ENCODE results near the gene CYBA.
"Not testable (repeated sequence)": the region's sequence is repeated elsewhere in the genome, so short reads cannot be mapped to it uniquely, and the experiment has no call there.

The CYBA gene

GRCh38 chr16:88686439-88687253, 35.8 kb upstream of the CYBA start, which contains the start of gene SNAI3:
SNAI3 (minus strand) TSS chr16:88686507; CDS start chr16:88686406, 101 bp downstream.
- DNase-seq (ENCODE audit: low spot score), result peak; percentile 99

GRCh38 chr16:88686062-88686438, 35.2 kb upstream of the CYBA start:
- DNase-seq (ENCODE audit: low spot score), result no peak

GRCh38 chr16:88685156-88686061, 34.6 kb upstream of the CYBA start:
- DNase-seq (ENCODE audit: low spot score), result peak; percentile 73

- no peak for DNase-seq (ENCODE audit: low spot score)
Measured at GRCh38 chr16:88684569-88685155, 33.8 kb upstream of the CYBA start.

GRCh38 chr16:88681709-88682451, 31.0 kb upstream of the CYBA start:
- DNase-seq (ENCODE audit: low spot score), result no peak

GRCh38 chr16:88681084-88681680, 30.3 kb upstream of the CYBA start:
- DNase-seq (ENCODE audit: low spot score), result peak; percentile 85

GRCh38 chr16:88680554-88681083, 29.8 kb upstream of the CYBA start:
- no peak for DNase-seq (ENCODE audit: low spot score)

- DNase-seq (ENCODE audit: low spot score), result peak; percentile 53
Measured at GRCh38 chr16:88678224-88678979, 27.5 kb upstream of the CYBA start.

GRCh38 chr16:88677721-88678120, 26.9 kb upstream of the CYBA start:
- DNase-seq (ENCODE audit: low spot score), result no peak

GRCh38 chr16:88676502-88677242, 25.8 kb upstream of the CYBA start:
- DNase-seq (ENCODE audit: low spot score), result no peak

- DNase-seq (ENCODE audit: low spot score), result no peak
Measured at GRCh38 chr16:88673716-88674379, 23.0 kb upstream of the CYBA start.

- DNase-seq (ENCODE audit: low spot score), result peak; percentile 80
Measured at GRCh38 chr16:88672776-88673175, 21.9 kb upstream of the CYBA start.

GRCh38 chr16:88671806-88672205, 21.0 kb upstream of the CYBA start:
- DNase-seq (ENCODE audit: low spot score), result no peak

GRCh38 chr16:88669980-88670379, 19.1 kb upstream of the CYBA start:
- DNase-seq (ENCODE audit: low spot score), result no peak

GRCh38 chr16:88669493-88669892, 18.6 kb upstream of the CYBA start:
- DNase-seq (ENCODE audit: low spot score), result not testable (repeated sequence)

GRCh38 chr16:88667461-88667860, 16.6 kb upstream of the CYBA start:
- no peak for DNase-seq (ENCODE audit: low spot score)

GRCh38 chr16:88665570-88665969, 14.7 kb upstream of the CYBA start:
- DNase-seq (ENCODE audit: low spot score), result no peak

- DNase-seq (ENCODE audit: low spot score), result no peak
Measured at GRCh38 chr16:88665148-88665547, 14.3 kb upstream of the CYBA start.

Measured in iPS-NIHi11 (cell line).